B cell (primary cell): ENCODE results near the gene GALR2. TPM values are rescaled to one million over a fixed set of nuclear protein-coding genes. Genes with fewer than 3 reads are reported as not detected.
"Not testable (repeated sequence)": the region's sequence is repeated elsewhere in the genome, so short reads cannot be mapped to it uniquely, and the experiment has no call there.

Source experiments
- ATAC-seq: fragments of 200-7000 bp; cut with Tn5 transposase; one replicate; pipeline ENCODE4 v1.10.0; 2021; ENCODE audit warnings: low read depth, mild to moderate bottlenecking, moderate number of reproducible peaks, moderate library complexity
- CTCF ChIA-PET: fragments of 350-600 bp; sonication (Branson Sonifier 250); formaldehyde crosslinking; loops from one replicate; lab custom pipeline; 2021; ENCODE audit warnings: antibody characterized with exemption, inconsistent platforms; lab: Charles Lee
- POLR2A ChIA-PET: fragments of 350-600 bp; sonication (Branson Sonifier 250); formaldehyde crosslinking; loops from one replicate; lab custom pipeline; 2021; ENCODE audit warnings: antibody characterized with exemption; lab: Charles Lee
- DNase-seq: peaks from one replicate; pipeline ENCODE4 v3.0.0; 2013
- H2AFZ ChIP-seq: 2 replicates; pipeline ENCODE4 v1.6.1; 2012; ENCODE audit warnings: mild to moderate bottlenecking, low read depth, low read length; ENCODE audit not compliant: insufficient read depth, poor library complexity, severe bottlenecking
- H3K27ac ChIP-seq, 2 donors: 1 replicate in 1 of 2; 2 replicates in 1 of 2; pipeline ENCODE4 v1.5.1; 2012 to 2013; ENCODE audit warnings: low read length in 2 of 2, mild to moderate bottlenecking in 2 of 2, moderate library complexity in 1 of 2
- H3K27me3 ChIP-seq, 4 experiments: fragments of 200-600 bp in 1 of 4; sonication (generic) in 1 of 4; replicated peaks in 1 of 4; 1 replicate in 2 of 4; 2 replicates in 2 of 4; pipeline versions ENCODE4 v1.6.1 to v1.7.0; 2013 to 2016; ENCODE audit warnings: low read length in 3 of 4, mild to moderate bottlenecking in 2 of 4, mixed read lengths in 1 of 4, moderate library complexity in 1 of 4; ENCODE audit not compliant: insufficient read depth in 4 of 4, control insufficient read depth in 3 of 4; ENCODE audit errors: control extremely low read depth in 1 of 4
- H3K36me3 ChIP-seq, 2 experiments: replicated peaks in 1 of 2; 1 replicate in 1 of 2; 2 replicates in 1 of 2; pipeline versions ENCODE4 v1.6.1 to v1.7.1; 2013; ENCODE audit warnings: low read length in 1 of 2; ENCODE audit not compliant: insufficient read depth in 2 of 2, control insufficient read depth in 1 of 2; ENCODE audit errors: control extremely low read depth in 1 of 2, extremely low read depth in 1 of 2
- H3K4me1 ChIP-seq, 2 donors: fragments of 200-600 bp in 1 of 2; sonication (generic) in 1 of 2; 1 replicate in 1 of 2; 2 replicates in 1 of 2; pipeline versions ENCODE4 v1.5.1 to v1.6.1; 2013 to 2017; ENCODE audit warnings: low read length in 2 of 2; ENCODE audit not compliant: control insufficient read depth in 2 of 2, insufficient read depth in 2 of 2
- H3K4me2 ChIP-seq: replicated peaks from 2 replicates; pipeline ENCODE3; 2012; ENCODE audit warnings: mild to moderate bottlenecking, low read depth, low read length; ENCODE audit not compliant: poor library complexity, severe bottlenecking
- H3K4me3 ChIP-seq, 5 experiments: fragments of 200-600 bp in 1 of 5; sonication (generic) in 1 of 5; 1 replicate in 3 of 5; 2 replicates in 2 of 5; pipeline versions ENCODE4 v1.5.1 to v1.7.0; 2011 to 2016; ENCODE audit warnings: low read length in 4 of 5, mild to moderate bottlenecking in 4 of 5, low read depth in 2 of 5, control low read depth in 1 of 5, moderate library complexity in 1 of 5; ENCODE audit not compliant: insufficient read depth in 1 of 5; ENCODE audit errors: control extremely low read depth in 1 of 5, extremely low read depth in 1 of 5
- H3K79me2 ChIP-seq: fragments of 200-600 bp; sonication (generic); one replicate; pipeline ENCODE4 v1.6.0; 2016; ENCODE audit warnings: low read length; ENCODE audit not compliant: control insufficient read depth, insufficient read depth
- H3K9ac ChIP-seq: fragments of 200-600 bp; sonication (generic); 2 replicates; pipeline ENCODE4 v1.6.1; 2017; ENCODE audit warnings: mild to moderate bottlenecking, low read length, moderate library complexity
- H3K9me3 ChIP-seq, 3 donors: one replicate each; pipeline versions ENCODE4 v1.6.1 to v1.7.1; 2013; ENCODE audit warnings: low read length in 2 of 3; ENCODE audit not compliant: control insufficient read depth in 2 of 3, insufficient read depth in 1 of 3; ENCODE audit errors: control extremely low read depth in 1 of 3
- H4K20me1 ChIP-seq: 2 replicates; pipeline ENCODE4 v1.6.0; 2012; ENCODE audit warnings: mild to moderate bottlenecking, low read length; ENCODE audit not compliant: insufficient read depth, control insufficient read depth, poor library complexity, severe bottlenecking
- H3K27ac Mint-ChIP-seq: one replicate; pipeline ENCODE4 v1.8.0; 2021; ENCODE audit warnings: mixed read lengths
- H3K27me3 Mint-ChIP-seq: one replicate; pipeline ENCODE4 v1.8.0; 2021; ENCODE audit warnings: mixed read lengths
- H3K4me1 Mint-ChIP-seq: one replicate; pipeline ENCODE4 v1.8.0; 2021; ENCODE audit warnings: mixed read lengths
- H3K4me3 Mint-ChIP-seq: one replicate; pipeline ENCODE4 v1.8.0; 2021; ENCODE audit warnings: mixed read lengths
- H3K9me3 Mint-ChIP-seq: one replicate; pipeline ENCODE4 v1.8.0; 2022; ENCODE audit warnings: mixed read lengths; ENCODE audit not compliant: insufficient read depth
- EZH2 ChIP-seq: IDR thresholded peaks from 2 replicates; pipeline ENCODE4 v1.6.1; 2012; ENCODE audit warnings: borderline replicate concordance, low read depth, mild to moderate bottlenecking, moderate library complexity, low read length; ENCODE audit not compliant: insufficient read depth, poor library complexity, severe bottlenecking
- WGBS: methylation state at CpG from one replicate; pipeline ENCODE4 v1.1.5; 2013; ENCODE audit warnings: missing lambda C conversion rate; ENCODE audit not compliant: insufficient coverage; 5-methylcytosine and 5-hydroxymethylcytosine counted together
- intact Hi-C: fragments of 100-400 bp; cut with micrococcal nuclease; formaldehyde crosslinking; loops from one replicate; pipeline ENCODE4 v1.10.0; 2022
- polyA plus RNA-seq: library from polyadenylated mRNA; depleted of rRNA; stranded (reverse); fragments of >200 nt; gene quantifications from 2 replicates; pipeline ENCODE4 v1.2.3, GENCODE V29; 2012
- total RNA-seq, 2 donors: library from RNA; stranded (reverse); fragments of 120-200 nt in 1 of 2; gene quantifications; 1 replicate in 1 of 2; 2 replicates in 1 of 2; pipeline versions ENCODE4 v1.2.3 to v1.2.4, GENCODE V29; 2013 to 2022
- TF ChIP-seq, protein P1 (sequence below): fragments of 200-600 bp; IDR thresholded peaks from one replicate; pipeline ENCODE4 v1.8.0; 2022; ENCODE audit warnings: antibody characterized with exemption, mild to moderate bottlenecking

GALR2 gene
- total and polyA plus RNA-seq, 2 donors (not counting 1 experiment from before 2014, with no cell fraction given) = 0.42 to 1.2 TPM

GRCh38 chr17:76077584-76078110 is 3.1 kb downstream of the GALR2 start:
- no peak overlapping the region for H2AFZ ChIP-seq
- ChIA-PET POLR2A (interaction anchor here (0.6 kb wide), 1 partner anchor 640 kb away, joined by 5 read pairs; no protein-coding TSS in a partner anchor), CTCF (interaction anchor here (0.9 kb wide), 1 partner anchor 201 kb away, joined by 3 read pairs; no protein-coding TSS in a partner anchor)
- intact Hi-C loops = no loop called here
- 39% methylated on average over 8 of the region's 12 CpGs for WGBS
- peaks cover 0 to 64% (median 44%) of the 10 kb centered on the region in 4 experiments for H3K27me3 ChIP-seq
- H3K4me3 Mint-ChIP-seq = peak overlapping the region; percentile 85
- no peaks in the 10 kb centered on the region for H3K9me3 Mint-ChIP-seq
- H3K4me3 ChIP-seq = no peak overlapping the region
- H4K20me1 ChIP-seq = no peaks in the 10 kb centered on the region
- H3K9me3 ChIP-seq = peaks cover 0 to 21% (median 0%) of the 10 kb centered on the region in 3 donors
- ATAC-seq = no peak
- peak; percentile 59 for DNase-seq
- peak overlapping the region; percentile 51 for H3K9ac ChIP-seq
- TF ChIP-seq, protein P1, sequence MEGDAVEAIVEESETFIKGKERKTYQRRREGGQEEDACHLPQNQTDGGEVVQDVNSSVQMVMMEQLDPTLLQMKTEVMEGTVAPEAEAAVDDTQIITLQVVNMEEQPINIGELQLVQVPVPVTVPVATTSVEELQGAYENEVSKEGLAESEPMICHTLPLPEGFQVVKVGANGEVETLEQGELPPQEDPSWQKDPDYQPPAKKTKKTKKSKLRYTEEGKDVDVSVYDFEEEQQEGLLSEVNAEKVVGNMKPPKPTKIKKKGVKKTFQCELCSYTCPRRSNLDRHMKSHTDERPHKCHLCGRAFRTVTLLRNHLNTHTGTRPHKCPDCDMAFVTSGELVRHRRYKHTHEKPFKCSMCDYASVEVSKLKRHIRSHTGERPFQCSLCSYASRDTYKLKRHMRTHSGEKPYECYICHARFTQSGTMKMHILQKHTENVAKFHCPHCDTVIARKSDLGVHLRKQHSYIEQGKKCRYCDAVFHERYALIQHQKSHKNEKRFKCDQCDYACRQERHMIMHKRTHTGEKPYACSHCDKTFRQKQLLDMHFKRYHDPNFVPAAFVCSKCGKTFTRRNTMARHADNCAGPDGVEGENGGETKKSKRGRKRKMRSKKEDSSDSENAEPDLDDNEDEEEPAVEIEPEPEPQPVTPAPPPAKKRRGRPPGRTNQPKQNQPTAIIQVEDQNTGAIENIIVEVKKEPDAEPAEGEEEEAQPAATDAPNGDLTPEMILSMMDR = no peak
- TF ChIP-seq EZH2 = no peak
- H3K36me3 ChIP-seq = peaks cover 0 to 2% of the 10 kb centered on the region in 2 experiments
- H3K27ac ChIP-seq = no peak overlapping the region
- H3K4me2 ChIP-seq = peak overlapping the region; percentile 63
- no peak overlapping the region for H3K27ac Mint-ChIP-seq
- H3K4me1 ChIP-seq = peaks cover 52 to 57% of the 10 kb centered on the region in 2 donors
- peaks cover 47% of the 10 kb centered on the region for H3K4me1 Mint-ChIP-seq
- peaks cover 31% of the 10 kb centered on the region for H3K27me3 Mint-ChIP-seq
- H3K79me2 ChIP-seq = peaks cover 6% of the 10 kb centered on the region

GRCh38 chr17:76078370-76078769 is 3.8 kb downstream of the GALR2 start:
- H3K9me3 Mint-ChIP-seq, H3K4me3 Mint-ChIP-seq, H3K4me3 ChIP-seq, H3K79me2 ChIP-seq, H3K27ac ChIP-seq, H3K27ac Mint-ChIP-seq, H4K20me1 ChIP-seq, H3K36me3 ChIP-seq, DNase-seq, H3K4me2 ChIP-seq, H2AFZ ChIP-seq, H3K9ac ChIP-seq, POLR2A ChIA-PET, intact Hi-C loops, ATAC-seq: not testable (repeated sequence)
- Histone ChIP-seq H3K4me1 (peaks cover 52% of the 10 kb centered on the region in 2 donors), H3K27me3 (peaks cover 0 to 64% (median 44%) of the 10 kb centered on the region in 4 experiments), H3K9me3 (peaks cover 0 to 21% (median 0%) of the 10 kb centered on the region in 3 donors)
- CTCF ChIA-PET = interaction anchor here (0.5 to 1.2 kb wide), 4 partner anchors 27 to 1558 kb away, joined by 3 read pairs; no protein-coding TSS in a partner anchor
- 62% methylated on average over 4 of the region's 5 CpGs for WGBS
- H3K4me1 Mint-ChIP-seq = peaks cover 43% of the 10 kb centered on the region
- H3K27me3 Mint-ChIP-seq = peaks cover 31% of the 10 kb centered on the region
